AML-193 (cell line): ENCODE results near the gene AGER.
"Not testable (repeated sequence)": the region's sequence is repeated elsewhere in the genome, so short reads cannot be mapped to it uniquely, and the experiment has no call there.

ENCODE experiments used
- DNase-seq, 2 experiments: peaks; one replicate each; lab custom pipeline; 2025; lab: John Stamatoyannopoulos, UW

Gene AGER

GRCh38 chr6:32186151-32186840 lies 2.2 kb upstream of the AGER start:
- not testable (repeated sequence) for DNase-seq

GRCh38 chr6:32185681-32186131 lies 1.7 kb upstream of the AGER start:
- not testable (repeated sequence) for DNase-seq

- no peak for DNase-seq
These were observed 470 bp downstream of the AGER start for GRCh38 chr6:32183483-32184083.

GRCh38 chr6:32183030-32183429 lies 1.0 kb downstream of the AGER start:
- no peak for DNase-seq

- DNase-seq: no peak
These were observed 1.5 kb downstream of the AGER start for GRCh38 chr6:32182555-32182981.

- no peak for DNase-seq
These were observed 2.0 kb downstream of the AGER start for GRCh38 chr6:32181915-32182529.

- no peak for DNase-seq
These were observed 2.8 kb downstream of the AGER start for GRCh38 chr6:32181148-32181702.

- no peak for DNase-seq
These were observed 4.2 kb downstream of the AGER start for GRCh38 chr6:32179766-32180405.

- no peak for DNase-seq
These were observed 5.3 kb downstream of the AGER start for GRCh38 chr6:32178547-32179440.

GRCh38 chr6:32177788-32178546 lies 6.1 kb downstream of the AGER start, which contains the start of gene RNF5:
Gene RNF5, plus strand, starts transcription at chr6:32178405. Its CDS starts 107 bp downstream, at chr6:32178512.
- DNase-seq: peak; percentile 100

GRCh38 chr6:32177183-32177787 lies 6.8 kb downstream of the AGER start:
- DNase-seq: peak; percentile 55 to 59

- DNase-seq: no peak
These were observed 7.4 kb downstream of the AGER start for GRCh38 chr6:32176476-32177182.

GRCh38 chr6:32175711-32176475 lies 8.2 kb downstream of the AGER start, which contains the start of gene AGPAT1:
Gene AGPAT1, minus strand, starts transcription at chr6:32176084. Its CDS starts 4,588 bp downstream, at chr6:32171496.
- peak; percentile 93 to 94 for DNase-seq

GRCh38 chr6:32175322-32175710 lies 8.7 kb downstream of the AGER start:
- no peak for DNase-seq

- no peak for DNase-seq
These were observed 9.6 kb downstream of the AGER start for GRCh38 chr6:32174416-32174815.

- DNase-seq: peak in 1 of 2 experiments; percentile 21
These were observed 10.9 kb downstream of the AGER start for GRCh38 chr6:32173051-32173727.

- no peak for DNase-seq
These were observed 12.8 kb downstream of the AGER start for GRCh38 chr6:32171234-32171633.

- DNase-seq: no peak
These were observed 13.8 kb downstream of the AGER start for GRCh38 chr6:32170294-32170693.
